ENCODE results near the gene DEPDC7. TPM values are rescaled to one million over a fixed set of nuclear protein-coding genes. Genes with fewer than 3 reads are reported as not detected.

Gene DEPDC7
- total RNA-seq, 1 experiment from 2014 or later: 1.2 TPM

DNA sequence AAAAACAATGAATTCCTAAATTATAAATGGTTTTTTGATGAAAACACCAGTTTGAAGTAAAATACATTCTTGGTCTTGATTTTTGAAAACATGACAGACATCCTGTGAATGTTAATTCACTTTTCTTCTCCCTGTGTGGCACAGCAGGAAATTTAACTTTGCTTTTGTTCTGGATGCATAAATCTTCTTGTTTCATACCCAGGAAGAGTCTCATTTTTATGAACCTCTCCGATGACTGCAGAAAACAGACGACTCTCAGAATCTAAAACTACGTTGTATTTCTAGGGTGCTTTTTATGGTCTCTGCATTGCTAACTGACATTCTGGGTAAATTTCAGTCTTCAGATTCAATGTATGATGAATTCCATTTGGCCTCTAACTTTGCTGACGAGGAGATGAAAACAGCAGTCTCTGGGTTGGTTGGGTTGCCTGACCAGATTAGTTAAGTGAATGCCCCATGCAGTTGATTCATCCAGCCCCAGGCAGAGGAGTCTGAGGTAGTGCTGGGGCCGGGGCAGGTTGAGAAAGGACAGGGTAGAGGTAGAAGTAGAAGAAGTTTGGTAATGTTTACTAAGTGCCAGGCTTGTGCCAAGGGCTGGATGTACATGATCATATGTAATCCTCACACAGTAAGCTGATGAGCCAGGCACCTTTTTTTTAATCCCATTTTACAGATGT is 43.8 kb downstream of the DEPDC7 start:
- no peak for TF ChIP-seq EZH2 (IDR thresholded peaks at IDR 0.05; ENCODE audit: low read depth)
- TF ChIP-seq, protein P1, sequence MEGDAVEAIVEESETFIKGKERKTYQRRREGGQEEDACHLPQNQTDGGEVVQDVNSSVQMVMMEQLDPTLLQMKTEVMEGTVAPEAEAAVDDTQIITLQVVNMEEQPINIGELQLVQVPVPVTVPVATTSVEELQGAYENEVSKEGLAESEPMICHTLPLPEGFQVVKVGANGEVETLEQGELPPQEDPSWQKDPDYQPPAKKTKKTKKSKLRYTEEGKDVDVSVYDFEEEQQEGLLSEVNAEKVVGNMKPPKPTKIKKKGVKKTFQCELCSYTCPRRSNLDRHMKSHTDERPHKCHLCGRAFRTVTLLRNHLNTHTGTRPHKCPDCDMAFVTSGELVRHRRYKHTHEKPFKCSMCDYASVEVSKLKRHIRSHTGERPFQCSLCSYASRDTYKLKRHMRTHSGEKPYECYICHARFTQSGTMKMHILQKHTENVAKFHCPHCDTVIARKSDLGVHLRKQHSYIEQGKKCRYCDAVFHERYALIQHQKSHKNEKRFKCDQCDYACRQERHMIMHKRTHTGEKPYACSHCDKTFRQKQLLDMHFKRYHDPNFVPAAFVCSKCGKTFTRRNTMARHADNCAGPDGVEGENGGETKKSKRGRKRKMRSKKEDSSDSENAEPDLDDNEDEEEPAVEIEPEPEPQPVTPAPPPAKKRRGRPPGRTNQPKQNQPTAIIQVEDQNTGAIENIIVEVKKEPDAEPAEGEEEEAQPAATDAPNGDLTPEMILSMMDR (conservative IDR thresholded peaks at IDR 0.05): no peak
- no TSS peak for BruUV-seq (replicated peaks)
- Histone ChIP-seq H3K4me1 (replicated peaks; ENCODE audit: insufficient read depth) (no peaks in the 10 kb centered on the region), H3K4me3 (no peak overlapping the region), H3F3A (ENCODE audit: insufficient read depth, low read depth) (no peaks in the 10 kb centered on the region), H3K27me3 (ENCODE audit: insufficient read depth, low read depth) (no peaks in the 10 kb centered on the region), H2AFZ (no peak overlapping the region), H3K27ac (no peak overlapping the region), H4K20me1 (ENCODE audit: insufficient read depth) (no peaks in the 10 kb centered on the region), H3K79me2 (ENCODE audit: low read depth) (no peaks in the 10 kb centered on the region), H3K36me3 (ENCODE audit: low read depth) (no peaks in the 10 kb centered on the region), H3K9me3 (ENCODE audit: insufficient read depth, low read depth) (no peaks in the 10 kb centered on the region), H3K9me2 (ENCODE audit: insufficient read depth) (0 out of 2 replicates have a peak, but pooled peaks cover 3% of the 10 kb centered on the region), H3K4me2 (no peak overlapping the region)
- DNase-seq: no peak
- ChIA-PET CTCF (no interaction called here), POLR2A (ENCODE audit: unreplicated experiment) (no interaction called here)
- intact Hi-C loops (cut with micrococcal nuclease; ENCODE audit: unreplicated experiment): loop anchor here (10.0 kb wide), 1 partner anchor 165 kb away; the partner anchor contains the start of gene QSER1

DNA sequence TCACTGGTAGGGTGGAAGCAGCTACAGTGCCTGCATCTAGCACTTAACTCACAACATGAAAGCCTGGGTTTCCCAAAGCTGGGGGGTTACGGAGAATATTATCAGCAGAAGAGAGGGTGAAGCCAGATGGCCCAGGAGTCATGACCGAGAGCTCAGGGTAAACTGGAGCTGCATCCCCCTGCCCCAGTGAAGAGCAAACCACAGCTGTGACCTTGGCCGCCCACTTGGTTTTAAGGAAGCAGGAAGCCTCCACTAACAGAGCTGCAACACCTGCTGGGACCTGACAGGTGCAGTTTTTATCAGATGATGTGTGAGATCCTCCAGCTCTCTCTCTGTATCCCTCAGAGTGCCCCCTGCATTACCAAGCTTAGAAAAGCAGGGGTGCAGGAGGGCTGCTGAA is 44.6 kb downstream of the DEPDC7 start:
- no TSS peak for BruUV-seq (replicated peaks)
- intact Hi-C loops (cut with micrococcal nuclease; ENCODE audit: unreplicated experiment): loop anchor here (10.0 kb wide), 1 partner anchor 165 kb away; the partner anchor contains the start of gene QSER1
- Histone ChIP-seq H3K27me3 (ENCODE audit: insufficient read depth, low read depth) (no peaks in the 10 kb centered on the region), H3K4me3 (no peak overlapping the region), H3K27ac (no peak overlapping the region), H3K9me2 (ENCODE audit: insufficient read depth) (0 out of 2 replicates have a peak, but pooled peaks cover 3% of the 10 kb centered on the region), H4K20me1 (ENCODE audit: insufficient read depth) (no peaks in the 10 kb centered on the region), H2AFZ (no peak overlapping the region), H3K36me3 (ENCODE audit: low read depth) (no peaks in the 10 kb centered on the region), H3K9me3 (ENCODE audit: insufficient read depth, low read depth) (no peaks in the 10 kb centered on the region), H3F3A (ENCODE audit: insufficient read depth, low read depth) (no peaks in the 10 kb centered on the region), H3K79me2 (ENCODE audit: low read depth) (no peaks in the 10 kb centered on the region), H3K4me2 (no peak overlapping the region), H3K4me1 (replicated peaks; ENCODE audit: insufficient read depth) (no peaks in the 10 kb centered on the region)
- no peak for TF ChIP-seq EZH2 (IDR thresholded peaks at IDR 0.05; ENCODE audit: low read depth)
- TF ChIP-seq, protein P1 (conservative IDR thresholded peaks at IDR 0.05): no peak
- CTCF ChIA-PET: no interaction called here
- POLR2A ChIA-PET (ENCODE audit: unreplicated experiment): no interaction called here
- DNase-seq: no peak

DNA sequence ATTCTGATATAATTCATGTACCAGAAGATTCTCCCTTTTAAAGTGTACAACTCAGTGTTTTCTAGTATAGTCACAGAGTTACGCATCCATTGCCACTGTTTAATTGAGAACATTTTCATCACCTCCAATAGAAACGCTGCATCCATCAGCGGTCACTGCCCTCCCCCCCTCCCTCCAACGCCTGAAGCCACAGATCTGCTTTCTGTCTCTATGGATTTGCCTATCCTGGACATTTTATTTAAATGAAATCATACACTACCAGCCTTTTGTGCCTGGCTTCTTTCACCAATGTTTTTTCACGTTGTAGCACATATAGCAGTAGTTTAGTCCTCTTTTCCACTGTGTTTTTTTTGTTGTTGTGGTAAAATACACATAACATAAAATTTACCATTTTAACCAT is 46.5 kb downstream of the DEPDC7 start:
- H3F3A ChIP-seq (ENCODE audit: insufficient read depth, low read depth): no peaks in the 10 kb centered on the region
- no peaks in the 10 kb centered on the region for H4K20me1 ChIP-seq (ENCODE audit: insufficient read depth)
- no peak overlapping the region for H3K27ac ChIP-seq
- no peak overlapping the region for H2AFZ ChIP-seq
- H3K4me1 ChIP-seq (replicated peaks; ENCODE audit: insufficient read depth): no peaks in the 10 kb centered on the region
- no peaks in the 10 kb centered on the region for H3K9me3 ChIP-seq (ENCODE audit: insufficient read depth, low read depth)
- TF ChIP-seq EZH2 (IDR thresholded peaks at IDR 0.05; ENCODE audit: low read depth): no peak
- TF ChIP-seq, protein P1 (conservative IDR thresholded peaks at IDR 0.05): no peak
- intact Hi-C loops (cut with micrococcal nuclease; ENCODE audit: unreplicated experiment): loop anchor here (10.0 kb wide), 1 partner anchor 167 kb away; the partner anchor contains the start of gene QSER1
- H3K4me3 ChIP-seq: no peak overlapping the region
- H3K9me2 ChIP-seq (ENCODE audit: insufficient read depth): no peaks in the 10 kb centered on the region
- no peaks in the 10 kb centered on the region for H3K79me2 ChIP-seq (ENCODE audit: low read depth)
- no peaks in the 10 kb centered on the region for H3K36me3 ChIP-seq (ENCODE audit: low read depth)
- ChIA-PET POLR2A (ENCODE audit: unreplicated experiment) (no interaction called here), CTCF (no interaction called here)
- no peaks in the 10 kb centered on the region for H3K27me3 ChIP-seq (ENCODE audit: insufficient read depth, low read depth)
- no peak for DNase-seq
- H3K4me2 ChIP-seq: no peak overlapping the region
- BruUV-seq (replicated peaks): no TSS peak

Data from PC-9 (cell line).